T-helper 9 cell (primary cell): ENCODE results near the gene FOXL3.
A peak's percentile ranks its signal among the peaks of the same experiment; 100 is the strongest.
"Not testable (repeated sequence)": the region's sequence is repeated elsewhere in the genome, so short reads cannot be mapped to it uniquely, and the experiment has no call there.

Experiments
- DNase-seq: peaks from one replicate; pipeline ENCODE4 v3.0.0-alpha.2; 2020

The FOXL3 gene

GRCh38 chr7:255721-256361 is 34.1 kb upstream of the FOXL3 start:
- no peak for DNase-seq

DNA sequence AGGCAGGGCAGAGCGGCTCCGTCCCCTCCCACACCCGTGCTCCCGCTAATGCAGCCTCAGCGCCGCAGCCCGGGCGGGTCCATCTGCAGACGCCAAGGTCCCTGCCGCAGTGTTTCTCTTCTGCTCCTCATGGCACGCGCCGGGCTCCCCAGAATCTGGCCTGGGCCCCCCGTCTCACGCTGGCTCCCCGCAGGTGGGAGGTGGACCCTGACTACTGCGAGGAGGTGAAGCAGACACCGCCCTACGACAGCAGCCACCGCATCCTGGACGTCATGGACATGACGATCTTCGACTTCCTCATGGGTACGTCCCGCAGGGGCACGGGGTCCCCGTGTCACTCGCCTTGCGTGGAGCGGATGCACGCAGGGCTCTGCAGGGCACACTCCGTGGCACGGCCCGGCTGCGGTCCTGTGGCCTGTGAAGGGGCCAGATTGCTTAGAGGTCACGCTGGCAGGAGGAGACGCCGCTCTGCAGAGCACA is 33.5 kb upstream of the FOXL3 start:
- DNase-seq = no peak

- DNase-seq = no peak
Observed at GRCh38 chr7:256981-257646, 32.9 kb upstream of the FOXL3 start.

GRCh38 chr7:257647-257992 is 32.4 kb upstream of the FOXL3 start:
- DNase-seq = no peak

DNA sequence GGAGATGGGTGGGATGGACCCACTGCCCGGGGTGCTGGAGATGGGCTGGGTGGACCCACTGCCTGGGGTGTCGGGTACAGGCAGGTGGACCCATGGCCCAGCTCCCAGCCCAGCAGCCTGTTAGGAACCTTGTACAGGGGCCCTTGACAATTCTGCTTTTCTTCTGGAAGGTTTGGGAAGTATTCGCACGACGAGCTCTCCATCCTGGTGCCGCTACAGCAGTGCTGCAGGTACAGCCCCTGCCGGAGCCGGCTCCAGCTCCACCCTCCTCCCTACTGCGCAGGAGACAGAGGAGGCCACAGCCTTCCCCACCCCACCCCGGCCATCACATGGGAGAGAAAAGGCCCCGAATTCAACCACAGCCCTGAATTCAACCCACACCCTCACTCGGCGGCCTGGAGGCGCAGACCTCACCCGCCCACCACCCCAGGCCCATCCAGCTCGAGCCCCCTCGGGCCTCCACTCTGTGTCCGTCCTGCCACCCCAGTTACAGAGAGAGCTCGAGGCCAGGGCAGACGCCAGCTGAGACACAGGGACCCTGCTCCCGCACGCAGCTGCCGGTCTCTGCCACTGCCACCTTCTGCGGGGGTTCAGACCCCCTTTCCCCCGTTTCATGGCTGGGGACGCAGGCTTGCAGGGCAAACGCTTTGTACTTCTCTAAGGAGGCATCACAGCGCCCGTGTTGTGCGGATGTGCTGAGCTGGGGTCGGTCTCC is 31.3 kb upstream of the FOXL3 start:
- DNase-seq = no peak

DNA sequence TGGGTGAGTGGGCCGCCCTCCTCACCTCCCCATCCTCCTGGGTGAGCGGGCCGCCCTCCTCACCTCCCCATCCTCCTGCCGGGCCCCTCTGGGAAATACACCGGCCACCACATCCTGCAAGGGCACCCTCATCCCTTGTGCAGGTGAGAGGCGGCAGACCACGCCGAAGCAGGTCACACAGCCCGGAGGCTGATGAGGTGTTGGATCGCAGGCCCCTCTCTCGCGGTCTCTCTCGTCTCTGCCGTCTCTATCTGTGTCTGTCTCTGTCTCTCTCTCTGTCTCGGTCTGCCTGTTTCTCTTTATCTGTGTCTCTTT is 30.8 kb upstream of the FOXL3 start:
- no peak for DNase-seq

DNA sequence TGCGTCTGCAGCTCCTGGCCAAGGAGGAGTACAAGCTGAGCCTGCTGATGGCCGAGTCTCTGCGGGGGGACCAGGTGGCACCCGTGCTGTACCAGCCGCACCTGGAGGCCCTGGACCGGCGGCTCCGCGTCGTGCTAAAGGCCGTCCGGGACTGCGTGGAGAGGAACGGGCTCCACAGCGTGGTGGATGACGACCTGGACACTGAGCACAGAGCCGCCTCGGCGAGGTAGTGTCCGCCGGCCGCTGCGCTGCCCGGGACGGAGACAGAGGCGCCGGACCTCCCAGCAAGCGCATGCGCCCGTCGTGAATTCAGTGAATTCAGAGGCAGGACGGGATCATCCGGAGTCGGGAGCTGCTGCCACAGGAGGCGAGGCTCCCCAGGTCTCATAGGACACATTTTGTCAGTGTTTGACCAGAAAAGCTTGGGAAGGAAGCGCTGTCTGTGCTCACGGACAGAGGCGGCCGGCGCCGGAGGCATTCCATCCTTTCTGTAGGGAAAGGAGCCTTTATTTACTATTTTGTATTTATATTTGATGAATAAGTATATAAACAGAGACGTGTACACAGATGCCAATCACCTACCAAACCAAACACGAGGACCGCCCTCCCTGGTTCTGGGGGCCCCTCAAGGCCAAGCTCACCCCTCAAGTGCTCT is 30.1 kb upstream of the FOXL3 start:
- no peak for DNase-seq

DNA sequence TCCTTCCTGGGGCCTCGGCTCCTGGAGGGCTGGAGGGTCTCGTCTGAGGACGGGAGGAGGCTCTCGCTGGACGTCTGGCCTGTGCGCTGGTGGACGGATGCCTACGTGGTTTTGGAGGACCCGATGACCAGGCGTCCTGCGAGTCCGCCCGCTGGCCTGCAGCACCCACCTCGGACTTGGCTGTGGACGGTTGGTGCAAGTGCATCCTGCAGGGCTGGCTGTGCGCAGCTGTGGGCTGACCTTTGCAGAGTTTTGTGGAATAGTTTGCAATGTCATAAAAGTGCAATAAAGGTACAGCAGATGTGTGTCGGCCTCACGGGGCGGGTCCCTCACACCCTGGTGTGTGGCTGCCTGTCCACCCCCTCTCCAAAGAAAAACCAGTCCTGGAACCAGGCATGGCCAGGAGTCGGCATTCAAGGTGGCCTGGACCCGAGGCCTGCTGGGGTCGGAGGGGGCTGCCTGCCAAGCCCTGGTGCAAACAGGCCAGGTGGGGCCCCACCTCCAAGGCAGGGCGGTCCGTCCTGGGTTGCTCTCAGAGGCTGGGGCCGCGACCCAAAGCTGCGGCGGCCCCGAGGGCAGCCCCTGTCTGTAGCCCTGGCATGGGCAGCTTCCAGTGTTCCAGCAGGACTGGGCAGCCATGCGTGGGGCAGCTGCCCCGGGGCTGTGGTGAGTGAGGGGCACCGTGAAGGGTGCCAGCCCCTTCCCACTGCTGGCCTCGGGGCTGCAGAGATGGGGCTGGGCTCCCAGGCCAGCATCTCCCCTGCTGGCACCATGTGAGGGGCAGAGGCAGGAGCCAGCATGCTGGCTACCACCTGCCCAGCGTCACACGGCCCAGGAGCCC is 29.3 kb upstream of the FOXL3 start:
- DNase-seq = no peak

DNA sequence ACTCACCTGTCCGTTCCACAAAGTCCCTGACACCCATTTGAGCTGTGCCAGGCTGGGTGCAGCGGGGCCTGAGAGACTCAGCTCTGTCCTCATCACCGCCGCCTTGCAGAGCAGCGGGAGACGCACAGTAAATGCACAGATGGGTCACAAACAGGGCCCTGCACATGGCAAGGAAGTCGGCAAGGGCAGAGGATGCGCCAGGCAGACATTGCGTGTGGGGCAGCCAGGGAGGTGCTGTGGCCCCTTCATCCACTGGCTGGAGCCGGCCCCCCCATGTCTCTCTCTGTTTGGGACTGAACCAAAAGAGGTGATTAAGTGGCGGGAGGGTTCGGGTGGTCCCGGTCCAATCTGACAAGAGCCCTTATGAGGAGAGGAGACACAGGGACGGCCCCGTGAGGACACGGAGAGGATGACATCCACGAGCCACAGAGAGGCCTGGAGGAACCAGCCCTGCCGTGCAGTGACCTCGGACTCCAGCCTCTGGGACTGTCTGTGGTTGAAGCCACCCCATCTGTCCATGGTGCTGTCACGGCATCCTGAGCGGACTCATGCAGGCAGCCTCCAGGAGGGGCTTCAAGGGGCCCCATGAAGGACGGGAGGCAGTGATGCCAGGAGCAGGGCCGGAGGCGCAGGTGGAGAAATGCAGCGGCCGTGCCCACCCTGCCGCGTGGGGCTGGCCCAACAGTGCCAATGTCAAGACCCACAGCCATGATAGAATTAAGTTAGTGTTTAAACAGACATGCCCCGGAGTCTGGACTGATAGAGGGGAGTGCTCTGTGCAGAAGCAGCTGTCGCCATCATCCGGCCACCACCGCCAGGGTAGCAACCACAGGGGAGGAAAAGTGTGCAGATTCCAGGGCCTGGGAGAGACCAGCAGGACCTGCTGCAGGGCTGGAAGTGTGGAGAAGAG is 28.4 kb upstream of the FOXL3 start:
- no peak for DNase-seq

DNA sequence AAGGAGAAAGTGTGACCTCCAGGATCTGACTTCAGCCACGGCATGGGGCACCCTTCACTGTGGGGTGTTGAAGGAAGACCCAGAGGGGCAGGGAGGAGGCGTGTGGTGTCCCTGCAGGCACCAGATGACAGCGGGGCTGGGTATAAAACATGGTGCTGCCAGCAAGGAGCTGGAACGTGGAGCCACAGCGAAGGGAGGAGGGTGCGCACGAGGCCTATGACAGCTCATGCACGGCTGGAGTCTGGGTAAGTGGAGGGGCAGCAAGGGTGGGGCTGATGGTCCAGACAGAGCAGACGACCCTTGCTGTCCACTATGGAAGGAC is 27.8 kb upstream of the FOXL3 start:
- DNase-seq = no peak

DNA sequence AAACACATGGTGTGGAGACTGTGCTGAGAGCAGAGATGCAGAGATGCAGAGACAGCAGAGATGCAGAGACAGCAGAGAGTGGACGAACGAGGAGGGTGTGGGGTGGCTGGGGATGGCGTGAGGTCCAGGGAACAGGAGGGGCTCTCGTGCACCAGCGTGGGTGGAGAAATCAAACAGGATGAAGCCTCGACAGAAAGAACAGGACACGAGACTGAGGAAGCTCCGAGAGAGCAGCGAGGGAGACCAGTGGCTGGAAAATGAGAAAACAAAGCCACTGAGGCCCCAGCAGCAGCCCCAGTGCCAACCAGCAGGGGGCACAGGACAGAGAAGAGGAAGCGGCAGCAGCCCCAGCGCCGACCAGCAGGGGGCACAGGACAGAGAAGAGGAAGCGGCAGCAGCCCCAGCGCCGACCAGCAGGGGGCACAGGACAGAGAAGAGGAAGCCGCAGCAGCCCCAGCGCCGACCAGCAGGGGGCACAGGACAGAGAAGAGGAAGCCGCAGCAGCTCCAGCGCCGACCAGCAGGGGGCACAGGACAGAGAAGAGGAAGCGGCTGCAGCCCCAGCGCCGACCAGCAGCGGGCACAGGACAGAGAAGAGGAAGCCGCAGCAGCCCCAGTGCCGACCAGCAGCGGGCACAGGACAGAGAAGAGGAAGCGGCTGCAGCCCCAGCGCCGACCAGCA is 27.2 kb upstream of the FOXL3 start:
- peak; percentile 50 for DNase-seq

- DNase-seq = not testable (repeated sequence)
Observed at GRCh38 chr7:263483-264351, 26.3 kb upstream of the FOXL3 start.

- no peak for DNase-seq
Observed at GRCh38 chr7:264541-265191, 25.3 kb upstream of the FOXL3 start.

- DNase-seq = no peak
Observed at GRCh38 chr7:265192-265997, 24.6 kb upstream of the FOXL3 start.

- DNase-seq = no peak
Observed at GRCh38 chr7:265998-266850, 23.7 kb upstream of the FOXL3 start.

GRCh38 chr7:266851-267840 is 22.8 kb upstream of the FOXL3 start:
- DNase-seq = no peak

DNA sequence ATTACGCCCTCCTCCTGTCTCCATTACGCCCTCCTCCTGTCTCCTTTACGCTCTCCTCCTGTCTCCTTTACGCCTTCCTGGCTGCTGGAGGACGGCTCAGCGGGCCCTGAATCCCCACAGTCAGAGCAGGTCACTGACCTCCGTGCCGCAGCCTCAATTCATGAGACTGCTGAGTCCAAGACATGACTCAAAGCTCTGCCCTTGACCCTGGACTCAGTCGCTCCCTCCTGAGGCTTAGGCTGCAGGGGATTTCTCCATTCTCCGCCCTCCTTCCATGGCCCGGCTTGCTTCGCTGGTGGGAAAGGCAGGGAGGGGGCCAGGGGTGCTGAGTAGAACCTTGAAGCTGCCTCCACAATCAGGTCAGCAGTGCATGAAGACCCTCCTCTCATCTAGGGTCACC is 21.0 kb upstream of the FOXL3 start:
- no peak for DNase-seq
